NCI-H345 treated with DMSO at 0.1 percent for 48 hours (cell line): ENCODE results near the gene ILDR2.
"Not testable (repeated sequence)": the region's sequence is repeated elsewhere in the genome, so short reads cannot be mapped to it uniquely, and the experiment has no call there.

Experiments used
- DNase-seq: peaks from one replicate; lab custom pipeline; 2025; ENCODE audit not compliant: unreplicated experiment; lab: John Stamatoyannopoulos, UW

ILDR2 gene

DNA sequence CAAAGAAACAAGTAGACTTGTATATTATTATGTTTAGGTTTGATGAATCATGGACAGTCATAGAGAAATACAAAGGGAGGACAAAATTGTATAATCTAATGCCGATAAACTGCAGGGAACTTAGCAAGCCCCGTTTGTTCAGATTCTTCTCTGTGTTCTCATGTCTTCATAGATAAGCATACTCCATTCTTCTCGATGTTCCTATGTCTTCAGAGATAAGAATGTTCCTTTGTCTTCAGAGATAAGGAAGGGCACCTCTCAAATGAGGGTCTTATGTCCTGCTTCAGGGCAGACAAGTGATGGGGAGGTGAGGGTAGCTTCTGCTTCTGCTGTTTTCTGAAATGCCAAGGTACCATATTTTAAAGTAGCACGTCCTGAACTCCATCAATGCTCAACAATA, 79.6 kb downstream of the ILDR2 start:
- no peak for DNase-seq

DNA sequence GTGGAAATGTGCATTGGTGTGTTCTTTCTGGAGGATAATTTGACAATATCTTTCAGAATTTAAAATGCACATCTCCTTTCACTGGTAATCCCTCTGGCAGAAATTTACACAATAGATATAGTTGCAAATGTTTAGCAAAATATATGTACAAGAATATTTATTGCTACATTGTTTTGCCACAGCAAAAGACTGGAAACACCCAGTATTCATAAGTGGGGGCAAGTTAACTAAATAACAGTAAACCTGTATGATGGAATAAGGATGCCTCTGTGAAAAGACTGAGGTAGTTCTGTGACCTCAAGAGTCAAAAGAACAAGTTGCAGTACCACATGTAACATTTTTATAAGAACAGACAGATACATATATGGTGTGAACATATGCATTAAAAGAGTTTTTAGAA, 85.6 kb downstream of the ILDR2 start:
- no peak for DNase-seq

DNA sequence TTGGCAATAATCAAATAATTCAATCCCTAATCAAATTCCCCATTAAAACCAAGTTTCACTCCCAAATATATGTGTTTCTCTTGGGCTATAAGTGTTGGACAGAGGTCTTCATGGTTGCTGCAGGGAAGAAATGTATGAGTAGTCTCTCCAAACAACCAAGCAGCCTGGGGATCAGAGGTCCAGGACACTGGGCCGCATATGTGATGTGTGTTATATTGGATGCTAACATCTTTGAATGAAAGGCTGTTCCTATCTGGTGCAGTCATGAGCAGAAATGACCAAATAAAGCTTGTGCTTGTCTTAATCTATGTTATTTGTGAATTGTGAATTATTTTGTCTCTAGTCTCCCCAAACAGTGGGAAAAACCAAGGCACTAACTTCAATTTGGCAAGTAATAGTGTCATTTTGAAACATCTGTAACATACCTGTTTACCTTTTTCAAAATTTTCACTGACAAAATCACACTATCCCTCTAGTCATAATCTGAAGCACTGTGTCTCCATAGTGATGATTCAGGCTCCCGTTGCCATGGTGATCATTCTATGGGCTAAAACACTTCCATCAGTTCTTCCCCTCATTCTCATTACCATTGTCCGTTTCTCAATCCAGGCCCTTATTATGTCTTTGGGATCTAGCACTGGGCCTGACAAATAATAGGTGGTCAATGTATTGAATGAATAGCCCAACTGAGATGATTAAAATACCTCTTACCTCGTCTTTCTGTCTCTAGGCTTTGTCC, 86.8 kb downstream of the ILDR2 start:
- no peak for DNase-seq

DNA sequence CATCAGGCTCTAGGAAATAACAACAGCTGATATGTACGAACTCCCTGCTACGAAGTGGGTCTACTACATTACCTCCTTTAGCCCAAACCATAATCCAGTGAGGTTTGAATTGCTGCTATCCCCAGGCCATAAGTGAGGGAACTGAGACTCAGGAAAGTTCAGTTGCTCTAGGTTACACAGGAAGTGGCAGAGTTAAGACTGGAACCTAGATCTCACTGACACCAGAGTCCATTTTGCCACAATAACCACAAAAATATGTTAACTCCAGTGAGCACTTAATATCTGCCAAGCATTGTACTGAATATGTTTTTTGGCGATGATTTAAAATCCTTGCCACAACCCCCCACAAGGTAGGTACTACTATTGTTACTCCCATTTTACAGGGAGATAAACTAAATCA, 90.4 kb downstream of the ILDR2 start:
- no peak for DNase-seq

DNA sequence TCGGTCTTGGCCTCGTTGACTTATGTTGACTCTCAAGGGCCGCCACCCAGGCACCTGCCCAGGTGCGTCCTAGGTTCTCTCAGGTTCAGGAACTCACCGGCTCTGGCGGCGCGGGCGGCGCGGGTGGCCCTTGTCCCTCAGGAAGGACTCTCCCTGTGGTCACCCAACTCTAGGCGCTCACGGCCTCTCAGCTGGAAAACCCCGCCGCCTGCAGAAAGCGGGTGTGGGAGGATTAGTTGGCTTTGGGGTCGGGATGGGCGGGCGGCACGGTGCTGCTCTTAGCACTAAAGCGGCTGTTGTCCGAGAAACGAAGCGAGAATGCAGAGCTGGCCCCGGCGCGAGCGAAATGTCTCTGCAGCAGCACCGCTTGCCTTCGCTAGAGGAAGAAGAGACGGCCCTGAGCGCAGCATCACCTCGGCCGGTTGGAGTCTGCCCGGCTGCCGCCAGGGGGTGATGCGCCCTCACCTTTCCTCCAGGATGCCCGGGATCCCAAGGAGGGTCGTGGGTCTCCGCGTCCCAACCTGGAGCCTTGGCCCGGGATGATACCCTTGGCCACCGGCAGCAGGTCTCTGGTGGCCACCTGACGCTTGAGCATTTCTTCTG, 91.2 kb downstream of the ILDR2 start:
- no peak for DNase-seq

DNA sequence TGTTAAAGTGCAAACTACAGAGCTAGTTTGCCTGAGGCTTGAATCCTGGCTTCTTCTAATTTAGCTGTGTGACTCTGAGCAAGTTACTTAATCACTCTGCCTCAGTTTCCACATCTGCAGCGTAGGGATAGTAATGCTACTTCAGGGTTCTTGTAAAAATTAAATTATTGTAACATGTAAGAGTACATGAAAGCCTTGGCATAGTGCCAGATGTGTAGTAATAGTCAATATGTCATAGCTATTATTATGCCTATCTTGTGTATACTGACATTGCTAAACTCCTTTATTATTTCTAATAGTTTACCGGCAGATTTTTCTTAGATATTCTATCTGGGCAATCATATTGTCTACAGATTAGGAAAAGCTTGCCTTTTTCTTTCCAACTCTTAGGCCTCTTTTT, 92.4 kb downstream of the ILDR2 start:
- DNase-seq: no peak

DNA sequence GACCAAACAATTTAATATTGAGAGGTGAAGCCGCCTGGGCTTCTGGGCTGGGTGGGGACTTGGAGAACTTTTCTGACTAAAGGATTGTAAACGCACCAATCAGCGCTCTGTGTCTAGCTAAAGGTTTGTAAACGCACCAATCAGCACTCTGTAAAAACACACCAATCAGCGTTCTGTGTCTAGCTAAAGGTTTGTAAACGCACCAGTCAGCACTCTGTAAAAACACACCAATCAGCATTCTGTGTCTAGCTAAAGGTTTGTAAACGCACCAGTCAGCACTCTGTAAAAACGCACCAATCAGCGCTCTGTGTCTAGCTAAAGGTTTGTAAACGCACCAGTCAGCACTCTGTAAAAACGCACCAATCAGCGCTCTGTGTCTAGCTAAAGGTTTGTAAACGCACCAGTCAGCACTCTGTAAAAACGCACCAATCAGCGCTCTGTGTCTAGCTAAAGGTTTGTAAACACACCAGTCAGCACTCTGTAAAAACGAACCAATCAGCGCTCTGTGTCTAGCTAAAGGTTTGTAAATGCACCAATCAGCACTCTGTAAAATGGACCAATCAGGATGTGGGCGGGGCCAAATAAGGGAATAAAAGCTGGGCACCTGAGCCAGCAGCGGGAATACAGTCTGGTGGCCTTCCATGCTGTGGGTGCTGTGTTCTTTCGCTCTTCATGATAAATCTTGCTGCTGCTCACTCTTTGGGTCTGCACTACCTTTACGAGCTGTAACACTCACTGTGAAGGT, 97.0 kb downstream of the ILDR2 start:
- not testable (repeated sequence) for DNase-seq

DNA sequence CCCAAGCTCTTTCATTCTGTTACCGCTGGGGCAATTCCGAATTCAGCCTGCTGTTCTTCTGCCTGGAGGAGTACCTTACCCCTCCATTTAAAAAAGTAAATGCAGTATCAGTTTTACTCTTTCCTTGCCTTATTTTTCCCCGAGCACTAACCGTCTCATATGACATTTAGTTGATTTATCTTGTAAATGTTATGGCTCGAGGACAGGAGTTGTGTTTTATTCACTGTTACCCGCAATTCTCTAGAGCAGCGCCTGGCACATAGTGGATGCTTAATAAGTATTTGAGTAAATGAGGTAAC, 98.9 kb downstream of the ILDR2 start:
- no peak for DNase-seq

DNA sequence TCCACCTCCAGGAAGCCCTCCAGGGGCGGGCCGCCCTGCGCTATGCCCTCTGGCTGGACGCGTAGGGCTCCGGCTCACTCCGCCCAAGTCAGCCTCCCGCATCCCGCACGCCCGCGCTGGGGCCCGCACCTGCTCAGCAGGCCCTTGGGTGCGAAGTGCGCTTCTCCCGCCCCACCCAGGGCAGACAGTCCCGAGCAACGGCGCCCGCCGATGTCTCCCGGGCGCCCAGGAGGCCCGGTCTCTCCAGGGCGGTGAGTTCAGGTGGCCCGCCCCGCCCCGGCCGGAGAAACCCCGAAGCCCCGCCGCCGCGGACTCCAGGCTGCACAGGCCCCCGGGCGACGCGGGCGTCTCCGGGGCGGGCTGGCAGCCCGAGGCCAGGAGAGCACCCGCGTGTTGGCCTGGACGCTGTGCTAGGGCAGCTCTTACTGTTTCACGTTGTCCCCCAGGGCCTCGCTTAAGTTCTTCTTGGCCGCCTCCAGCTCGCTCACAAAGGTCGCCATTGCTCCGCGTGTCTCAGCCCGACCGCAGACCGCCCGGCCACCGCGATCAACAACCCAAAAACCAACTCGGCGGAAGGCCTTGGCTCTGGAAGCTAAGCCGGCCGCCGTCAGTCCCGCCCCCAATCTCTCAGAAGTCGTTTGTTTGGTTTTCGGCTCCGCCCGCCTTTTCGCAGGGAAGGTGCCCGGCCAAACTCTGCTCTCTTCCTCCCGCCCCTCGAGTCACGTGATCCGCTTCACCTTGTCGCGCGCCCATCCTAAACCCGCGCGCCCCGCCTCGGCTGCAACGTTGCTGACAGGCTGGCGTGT, 99.4 kb downstream of the ILDR2 start, which contains the start of gene TADA1:
TSS of gene TADA1 (minus strand) at position 531 of the 806 bp plus-strand sequence. CDS start at position 500, 31 bp downstream.
- peak; percentile 99 for DNase-seq

DNA sequence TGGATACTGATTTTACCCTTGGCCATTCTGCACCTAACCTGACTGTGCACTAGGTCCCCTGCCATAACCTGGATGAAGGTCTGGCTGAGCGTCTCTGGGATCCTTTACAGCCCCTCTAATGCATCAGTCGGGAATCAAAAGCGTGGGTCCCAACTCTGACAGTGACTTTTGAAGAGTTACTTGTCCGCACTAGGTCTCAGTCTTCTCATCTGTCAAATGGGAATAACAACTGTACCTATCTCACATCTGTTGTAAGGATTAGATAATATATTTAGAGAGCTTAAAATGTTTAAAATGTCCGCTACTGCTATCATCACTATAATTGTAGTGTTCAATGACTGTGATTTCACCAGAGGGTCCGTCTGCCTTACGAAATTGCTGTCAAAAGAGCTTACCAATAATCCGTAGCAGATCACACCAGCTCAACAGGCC, 100.0 kb downstream of the ILDR2 start:
- no peak for DNase-seq

DNA sequence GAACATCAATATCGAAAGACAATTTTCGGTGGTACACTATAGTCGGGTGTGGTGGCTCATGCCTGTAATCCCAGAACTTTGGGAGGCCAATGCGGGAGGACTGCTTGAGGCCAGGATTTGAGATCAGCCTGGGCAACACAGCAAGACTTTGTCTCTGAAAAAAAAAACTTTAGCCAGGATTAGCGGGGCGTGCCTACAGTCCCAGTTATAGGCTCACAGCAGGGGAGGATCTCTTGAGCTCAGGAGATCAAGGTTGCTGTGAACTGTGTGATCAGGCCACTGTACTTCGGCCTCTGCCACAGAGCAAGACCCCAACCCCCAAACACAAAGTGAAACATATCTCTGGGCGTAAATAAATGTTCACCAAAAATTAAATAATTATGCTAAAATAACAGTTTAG, 100.9 kb downstream of the ILDR2 start:
- no peak for DNase-seq

DNA sequence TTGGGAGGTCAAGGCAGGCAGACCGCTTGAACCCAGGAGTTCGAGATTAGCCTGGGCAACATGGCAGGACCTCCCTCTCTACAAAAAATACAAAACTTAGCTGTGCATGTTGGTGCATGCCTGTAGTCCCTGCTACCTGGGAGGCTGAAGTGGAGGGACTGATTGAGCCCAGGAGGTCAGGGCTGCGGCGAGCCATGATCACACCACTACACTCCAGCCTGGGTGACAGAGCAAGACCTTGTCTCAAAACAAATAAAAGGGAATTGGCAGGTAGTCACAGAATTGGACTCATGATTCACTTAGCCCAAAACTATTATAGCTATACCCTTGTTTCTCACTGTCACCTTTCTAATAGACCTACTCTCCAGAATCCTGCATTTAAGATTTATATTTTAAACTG, 104.8 kb downstream of the ILDR2 start:
- DNase-seq: no peak

DNA sequence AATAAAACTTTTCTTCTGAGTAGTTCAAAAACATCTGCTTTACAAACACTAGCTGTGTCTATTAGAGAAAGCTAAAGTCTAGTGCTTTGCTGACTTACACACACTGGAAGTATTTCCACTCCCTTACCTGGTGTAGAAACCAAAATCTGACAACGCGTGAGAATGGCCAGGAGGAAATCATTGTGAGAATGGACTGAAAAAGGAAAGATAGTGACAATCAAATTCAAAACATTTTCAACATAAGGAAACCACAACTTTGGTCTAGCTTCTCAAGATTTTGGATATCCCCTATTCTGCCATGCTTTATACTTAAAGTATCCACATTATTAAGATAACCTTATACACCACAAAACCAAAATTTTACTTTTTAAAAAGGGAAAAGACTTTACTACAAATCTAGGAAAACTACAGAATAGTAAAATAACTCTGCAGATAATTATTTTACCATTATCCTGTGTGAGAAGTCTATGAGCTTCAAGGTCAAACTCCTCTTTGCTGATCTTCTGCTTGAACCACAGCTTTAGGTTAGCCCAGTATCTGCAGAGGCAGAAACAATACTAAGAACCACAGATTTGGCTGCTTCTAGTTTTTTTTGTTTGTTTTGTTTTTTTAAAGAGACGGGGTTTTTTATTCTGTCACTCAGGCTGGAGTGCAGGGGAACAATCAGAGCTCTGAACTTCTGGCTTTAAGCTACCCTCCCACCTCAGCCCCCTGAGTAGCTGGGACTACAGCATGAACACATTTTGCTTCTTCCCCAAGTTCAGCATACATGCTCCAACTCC, 105.8 kb downstream of the ILDR2 start:
- DNase-seq: no peak

DNA sequence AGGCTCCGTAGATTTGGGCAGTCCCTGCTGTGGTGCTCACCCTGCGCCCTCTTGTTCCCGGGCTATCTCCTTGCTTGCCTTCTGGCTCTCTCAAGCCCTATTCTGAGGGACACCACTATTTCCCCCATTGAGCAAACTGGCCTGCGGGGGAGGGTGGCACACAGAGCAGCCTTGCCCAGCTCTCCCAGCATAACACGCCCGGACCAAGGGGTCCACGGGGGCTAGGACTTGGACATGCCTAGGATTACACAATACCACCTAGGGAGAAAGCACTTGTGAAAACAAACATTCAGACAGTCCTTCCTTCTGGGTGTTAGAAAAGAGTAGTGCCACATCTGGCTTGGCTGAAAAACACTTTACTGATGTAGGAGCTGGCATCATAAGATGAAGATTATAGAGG, 106.7 kb downstream of the ILDR2 start:
- DNase-seq: no peak

DNA sequence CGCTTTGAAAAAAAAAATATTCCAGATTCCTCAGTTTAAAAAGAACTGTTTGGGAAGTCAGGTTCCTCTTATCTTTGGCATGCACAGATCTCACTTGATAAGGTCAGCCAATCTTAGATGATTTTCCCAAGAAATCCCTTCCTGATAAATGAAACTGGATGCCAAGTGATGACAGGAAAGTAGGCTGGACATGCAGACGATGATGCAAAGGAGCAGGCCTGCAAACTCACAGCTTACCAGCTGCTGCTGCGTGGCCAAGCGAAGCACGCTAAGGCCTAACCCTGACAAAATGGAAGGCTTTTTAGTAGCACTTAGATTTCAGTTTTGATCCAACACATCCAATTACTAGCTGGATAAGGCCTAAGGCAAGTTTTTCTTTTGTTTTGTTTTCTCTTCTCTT, 109.4 kb downstream of the ILDR2 start:
- no peak for DNase-seq

DNA sequence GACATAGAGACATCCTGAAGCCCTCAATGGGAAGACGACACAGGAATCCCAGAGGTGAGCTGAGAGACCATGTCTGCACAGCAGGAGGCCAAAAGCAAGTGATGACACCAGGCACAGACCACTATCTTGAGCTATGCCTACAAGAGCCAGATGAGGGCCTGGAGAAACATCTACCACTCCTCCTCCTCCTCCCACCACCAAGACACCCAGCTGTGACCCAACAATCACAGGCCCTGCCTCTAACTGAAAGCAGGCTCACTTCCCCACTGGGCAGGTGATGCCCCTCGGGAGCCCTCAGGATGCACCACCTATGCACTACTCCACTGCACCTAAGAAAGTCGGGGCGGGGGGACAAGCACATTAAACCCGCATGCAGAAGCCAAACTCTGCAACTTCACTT, 115.7 kb downstream of the ILDR2 start:
- no peak for DNase-seq

DNA sequence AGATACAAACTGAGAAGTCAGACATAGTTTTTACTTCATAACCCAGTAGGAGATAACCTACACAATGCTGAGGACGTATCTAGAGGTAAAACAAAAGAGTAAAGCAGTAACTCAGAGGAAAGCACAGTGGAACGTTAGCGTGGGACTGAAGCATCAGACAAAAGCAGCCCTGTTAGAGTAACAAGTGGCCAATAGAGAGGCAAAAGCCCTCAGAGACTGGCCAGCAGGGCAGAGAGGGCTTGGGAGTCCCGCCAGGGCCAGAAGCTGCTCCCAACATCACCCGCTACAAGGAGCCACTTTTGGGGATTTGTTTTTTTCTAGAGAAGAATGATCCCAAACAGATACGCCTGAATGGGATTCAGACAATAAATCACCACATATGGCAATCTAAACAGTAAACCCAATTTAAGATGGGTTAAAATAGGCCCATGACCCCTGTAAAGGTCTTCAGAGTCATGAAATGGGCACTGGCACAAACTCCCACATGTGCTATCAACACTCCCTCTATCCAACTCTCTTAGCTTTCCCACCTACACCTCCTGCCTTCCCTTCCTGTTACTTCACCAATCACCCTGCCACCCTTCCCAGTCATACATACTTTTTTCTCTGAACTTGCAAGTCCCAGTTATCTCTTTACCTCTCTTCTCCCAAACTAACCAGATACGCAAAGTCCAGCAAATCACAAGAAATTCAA, 116.5 kb downstream of the ILDR2 start:
- DNase-seq: no peak
